Natural killer cell (primary cell): ENCODE results near the gene ACBD5. TPM values are rescaled to one million over a fixed set of nuclear protein-coding genes. Genes with fewer than 3 reads are reported as not detected.
"Not testable (repeated sequence)": the region's sequence is repeated elsewhere in the genome, so short reads cannot be mapped to it uniquely, and the experiment has no call there.

Experiments used
- ATAC-seq, 3 donors: fragments of 150-1000 bp in 2 of 3; fragments of 200-7000 bp in 1 of 3; cut with Tn5 transposase; 1 replicate in 1 of 3; 2 replicates in 2 of 3; pipeline ENCODE4 v1.10.0; 2021; ENCODE audit warnings: mild to moderate bottlenecking in 2 of 3, moderate library complexity in 2 of 3
- DNase-seq, 2 donors: peaks; one replicate each; pipeline versions ENCODE4 v3.0.0 to v3.0.0-alpha.2; 2013 to 2021; ENCODE audit warnings: mixed read lengths in 1 of 2
- H3K27ac ChIP-seq: one replicate; pipeline ENCODE4 v1.5.1; 2013; ENCODE audit warnings: mild to moderate bottlenecking, low read length
- H3K27me3 ChIP-seq: one replicate; pipeline ENCODE4 v1.6.1; 2013; ENCODE audit warnings: low read length; ENCODE audit not compliant: control insufficient read depth, insufficient read depth
- H3K36me3 ChIP-seq: one replicate; pipeline ENCODE4 v1.6.1; 2013; ENCODE audit warnings: low read length; ENCODE audit not compliant: control insufficient read depth, insufficient read depth
- H3K4me1 ChIP-seq: one replicate; pipeline ENCODE4 v1.6.1; 2013; ENCODE audit warnings: low read length; ENCODE audit not compliant: control insufficient read depth, insufficient read depth
- H3K4me3 ChIP-seq: one replicate; pipeline ENCODE4 v1.5.1; 2013; ENCODE audit warnings: low read length
- H3K9me3 ChIP-seq: one replicate; pipeline ENCODE4 v1.6.1; 2013; ENCODE audit warnings: low read length; ENCODE audit not compliant: control insufficient read depth, insufficient read depth
- H3K27ac Mint-ChIP-seq, 2 donors: one replicate each; pipeline ENCODE4 v1.8.0; 2022; ENCODE audit warnings: mild to moderate bottlenecking in 2 of 2, mixed read lengths in 2 of 2, moderate library complexity in 1 of 2
- H3K27me3 Mint-ChIP-seq, 2 donors: one replicate each; pipeline ENCODE4 v1.8.0; 2022; ENCODE audit warnings: low read depth in 2 of 2, mixed read lengths in 2 of 2
- H3K36me3 Mint-ChIP-seq: one replicate; pipeline ENCODE4 v1.8.0; 2022; ENCODE audit warnings: mixed read lengths
- H3K4me1 Mint-ChIP-seq, 2 donors: one replicate each; pipeline ENCODE4 v1.8.0; 2022; ENCODE audit warnings: mixed read lengths in 2 of 2
- H3K4me3 Mint-ChIP-seq: one replicate; pipeline ENCODE4 v1.8.0; 2022; ENCODE audit warnings: mild to moderate bottlenecking, moderate library complexity, mixed read lengths
- H3K9me3 Mint-ChIP-seq, 2 donors: one replicate each; pipeline ENCODE4 v1.8.0; 2022; ENCODE audit warnings: mixed read lengths in 2 of 2
- WGBS: methylation state at CpG from one replicate; pipeline ENCODE4 v1.1.7; 2013; ENCODE audit warnings: missing lambda C conversion rate; ENCODE audit not compliant: insufficient coverage; 5-methylcytosine and 5-hydroxymethylcytosine counted together
- intact Hi-C: fragments of 100-400 bp; cut with micrococcal nuclease; formaldehyde crosslinking; loops from one replicate; pipeline ENCODE4 v1.14.2; 2022
- total RNA-seq, 4 donors: library from RNA; stranded (reverse); fragments of 120-200 nt in 1 of 4; gene quantifications; one replicate each; pipeline versions ENCODE4 v1.2.3 to v1.2.4, GENCODE V29; 2013 to 2022
- TF ChIP-seq, protein P1 (sequence below): fragments of 200-600 bp; IDR thresholded peaks from one replicate; pipeline ENCODE4 v1.8.0; 2022; ENCODE audit warnings: antibody characterized with exemption

The ACBD5 gene
- total RNA-seq, 3 donors from 2014 or later (not counting 1 experiment from before 2014, with no cell fraction given), result 38.2 to 58.8 (median 47.4) TPM

DNA sequence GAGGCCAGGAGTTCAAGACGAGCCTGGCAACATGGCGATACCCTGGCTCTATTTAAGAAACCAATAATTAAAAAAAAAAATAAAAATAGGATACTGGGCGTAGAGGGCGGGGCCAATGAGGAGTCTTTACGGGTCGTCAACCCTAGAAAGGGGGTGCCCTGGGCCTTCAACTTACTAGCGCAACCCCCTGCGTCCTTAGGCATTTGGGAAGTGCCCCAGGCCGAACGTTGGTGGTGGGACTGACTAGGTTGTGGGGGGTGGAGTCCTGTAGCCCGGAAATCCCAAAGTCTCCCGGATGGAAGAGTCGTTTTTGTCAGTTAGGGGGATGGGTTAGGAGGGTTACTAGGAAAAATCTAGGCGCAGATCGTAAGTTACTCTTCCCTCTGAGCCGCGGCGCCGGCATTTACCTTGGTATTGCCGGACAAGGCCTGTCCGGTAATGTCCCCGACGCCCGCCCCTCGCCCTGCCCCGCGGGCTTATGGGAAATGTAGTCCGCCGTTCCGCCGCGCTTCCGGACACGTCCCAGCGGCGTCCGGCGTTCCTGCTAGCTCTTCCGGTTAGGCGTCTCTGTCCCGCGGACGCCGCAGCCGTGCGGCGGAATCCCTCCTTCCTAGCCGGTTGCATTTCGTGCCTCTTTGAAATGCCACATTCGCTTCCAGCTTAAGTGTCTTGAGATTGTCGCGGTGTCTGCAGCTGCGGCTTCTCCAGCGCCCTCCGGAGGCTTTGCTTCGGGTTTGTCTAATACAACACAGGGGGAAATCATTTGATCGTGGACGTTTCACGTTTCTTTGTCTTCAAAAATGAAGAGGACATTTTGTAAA lies 1.3 kb upstream of the ACBD5 start:
- H3K9me3 ChIP-seq, result no peaks in the 10 kb centered on the region
- Mint-ChIP-seq H3K9me3 (no peaks in the 10 kb centered on the region), H3K4me1 (peaks cover 41 to 44% of the 10 kb centered on the region in 2 donors), H3K4me3 (peak overlapping the region; percentile 95), H3K36me3 (no peaks in the 10 kb centered on the region), H3K27ac (peak overlapping the region; percentile 98), H3K27me3 (no peaks in the 10 kb centered on the region)
- intact Hi-C loops, result loop anchor here (1.0 to 5.0 kb wide), 3 partner anchors 87 to 1290 kb away; partner anchors contain the start of genes MASTL, RAB18 and WAC
- peak; percentile 76 to 88 (median 82) for ATAC-seq
- peaks cover 35% of the 10 kb centered on the region for H3K4me1 ChIP-seq
- peak overlapping the region; percentile 87 for H3K27ac ChIP-seq
- H3K36me3 ChIP-seq, result no peaks in the 10 kb centered on the region
- H3K4me3 ChIP-seq, result peak overlapping the region; percentile 81
- WGBS, result 2% methylated on average over 58 of the region's 59 CpGs
- H3K27me3 ChIP-seq, result no peaks in the 10 kb centered on the region
- DNase-seq, result peak; percentile 86 to 95
- TF ChIP-seq, protein P1, sequence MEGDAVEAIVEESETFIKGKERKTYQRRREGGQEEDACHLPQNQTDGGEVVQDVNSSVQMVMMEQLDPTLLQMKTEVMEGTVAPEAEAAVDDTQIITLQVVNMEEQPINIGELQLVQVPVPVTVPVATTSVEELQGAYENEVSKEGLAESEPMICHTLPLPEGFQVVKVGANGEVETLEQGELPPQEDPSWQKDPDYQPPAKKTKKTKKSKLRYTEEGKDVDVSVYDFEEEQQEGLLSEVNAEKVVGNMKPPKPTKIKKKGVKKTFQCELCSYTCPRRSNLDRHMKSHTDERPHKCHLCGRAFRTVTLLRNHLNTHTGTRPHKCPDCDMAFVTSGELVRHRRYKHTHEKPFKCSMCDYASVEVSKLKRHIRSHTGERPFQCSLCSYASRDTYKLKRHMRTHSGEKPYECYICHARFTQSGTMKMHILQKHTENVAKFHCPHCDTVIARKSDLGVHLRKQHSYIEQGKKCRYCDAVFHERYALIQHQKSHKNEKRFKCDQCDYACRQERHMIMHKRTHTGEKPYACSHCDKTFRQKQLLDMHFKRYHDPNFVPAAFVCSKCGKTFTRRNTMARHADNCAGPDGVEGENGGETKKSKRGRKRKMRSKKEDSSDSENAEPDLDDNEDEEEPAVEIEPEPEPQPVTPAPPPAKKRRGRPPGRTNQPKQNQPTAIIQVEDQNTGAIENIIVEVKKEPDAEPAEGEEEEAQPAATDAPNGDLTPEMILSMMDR, result peak; percentile 14

DNA sequence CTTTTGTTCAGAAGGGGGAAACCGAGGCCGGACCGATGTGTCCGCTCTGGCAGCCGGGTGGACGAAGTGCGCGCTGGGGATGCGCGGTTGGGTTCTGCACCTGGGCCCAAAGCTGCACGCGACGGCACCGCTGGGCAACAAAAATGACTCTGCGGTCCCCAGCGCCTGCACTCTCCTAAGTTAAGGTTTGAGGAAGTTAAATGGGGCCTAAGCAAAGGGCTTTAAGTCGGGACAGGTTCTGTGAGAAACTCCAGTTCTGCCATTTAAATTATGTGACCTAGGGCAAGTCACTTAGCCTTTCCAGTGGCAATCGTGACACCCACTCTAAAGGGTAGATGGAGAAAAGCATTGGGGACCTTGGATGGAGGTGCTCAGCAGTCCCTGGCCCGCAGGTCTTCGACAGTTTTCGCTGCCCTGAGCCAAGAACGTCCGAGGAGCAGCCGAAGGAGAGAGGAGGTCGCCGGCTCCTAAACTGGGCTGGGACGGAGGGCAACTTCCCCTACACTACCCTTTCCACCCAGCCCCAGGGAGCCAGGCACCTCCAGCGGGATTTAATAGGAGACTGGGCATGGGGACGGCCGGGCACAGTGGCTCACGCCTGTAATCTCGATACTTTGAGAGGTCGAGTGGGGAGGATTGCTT lies 534 bp upstream of the ACBD5 start:
- Mint-ChIP-seq H3K36me3 (no peaks in the 10 kb centered on the region), H3K27ac (peak overlapping the region; percentile 98), H3K4me3 (peak overlapping the region; percentile 95), H3K4me1 (peaks cover 41 to 44% of the 10 kb centered on the region in 2 donors), H3K27me3 (no peaks in the 10 kb centered on the region), H3K9me3 (no peaks in the 10 kb centered on the region)
- WGBS, result 11% methylated on average over 32 of the region's 33 CpGs
- H3K4me1 ChIP-seq, result peaks cover 35% of the 10 kb centered on the region
- H3K27ac ChIP-seq, result peak overlapping the region; percentile 87
- ATAC-seq (peak in 2 of 3 donors; percentile 1 to 8), DNase-seq (peak; percentile 38 to 70)
- H3K36me3 ChIP-seq, result no peaks in the 10 kb centered on the region
- intact Hi-C loops, result loop anchor here (5.0 kb wide), 2 partner anchors 261 to 1291 kb away; partner anchors contain the start of genes RAB18 and WAC
- no peaks in the 10 kb centered on the region for H3K9me3 ChIP-seq
- TF ChIP-seq, protein P1, result no peak
- H3K4me3 ChIP-seq, result peak overlapping the region; percentile 81
- H3K27me3 ChIP-seq, result no peaks in the 10 kb centered on the region

DNA sequence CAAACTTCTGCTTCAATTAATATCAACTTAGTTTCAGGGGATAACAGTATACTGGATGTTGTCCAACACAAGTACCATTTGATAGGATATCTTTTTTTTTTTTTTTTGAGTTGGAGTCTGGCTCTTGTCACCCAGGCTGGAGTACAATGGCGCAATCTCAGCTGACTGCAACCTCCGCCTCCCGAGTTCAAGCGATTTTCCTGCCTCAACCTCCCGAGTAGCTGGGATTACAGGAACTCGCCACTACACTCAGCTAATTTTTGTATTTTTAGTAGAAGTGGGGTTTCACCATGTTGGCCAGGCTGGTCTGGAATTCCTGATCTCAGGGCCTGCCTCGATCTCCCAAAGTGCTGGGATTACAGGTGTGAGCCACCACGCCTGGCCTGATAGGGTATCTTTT lies 3.1 kb downstream of the ACBD5 start:
- H3K9me3 Mint-ChIP-seq, H3K27me3 ChIP-seq, intact Hi-C loops, ATAC-seq, H3K27me3 Mint-ChIP-seq, H3K36me3 Mint-ChIP-seq, H3K4me3 ChIP-seq, H3K27ac ChIP-seq, H3K9me3 ChIP-seq, DNase-seq: not testable (repeated sequence)
- peak overlapping the region in 1 of 2 donors; percentile 51 for H3K27ac Mint-ChIP-seq
- H3K4me1 Mint-ChIP-seq, result peaks cover 29 to 32% of the 10 kb centered on the region in 2 donors
- 97% methylated on average over 7 of the region's 8 CpGs for WGBS
- H3K4me3 Mint-ChIP-seq, result peak overlapping the region; percentile 40
- peaks cover 17% of the 10 kb centered on the region for H3K36me3 ChIP-seq
- H3K4me1 ChIP-seq, result peaks cover 33% of the 10 kb centered on the region

- H3K4me1 Mint-ChIP-seq, result peaks cover 20 to 25% of the 10 kb centered on the region in 2 donors
- H3K27me3 ChIP-seq, H3K4me3 ChIP-seq, H3K36me3 Mint-ChIP-seq, H3K27me3 Mint-ChIP-seq, H3K9me3 Mint-ChIP-seq, H3K9me3 ChIP-seq, intact Hi-C loops, H3K27ac ChIP-seq, ATAC-seq, DNase-seq: not testable (repeated sequence)
- peaks cover 22% of the 10 kb centered on the region for H3K36me3 ChIP-seq
- peaks cover 31% of the 10 kb centered on the region for H3K4me1 ChIP-seq
- H3K27ac Mint-ChIP-seq, result peak overlapping the region in 1 of 2 donors; percentile 51
- 69% methylated on average over 8 of the region's 9 CpGs for WGBS
- peak overlapping the region; percentile 40 for H3K4me3 Mint-ChIP-seq
Observed at GRCh38 chr10:27236589-27237128, 3.9 kb downstream of the ACBD5 start.
